ENCODE results near the gene TPBGL.
"Not testable (repeated sequence)": the region's sequence is repeated elsewhere in the genome, so short reads cannot be mapped to it uniquely, and the experiment has no call there.

The TPBGL gene

GRCh38 chr11:75271730-75272129, 31.2 kb downstream of the TPBGL start:
- DNase-seq (ENCODE audit: low read depth in 2 of 2): no peak

- no peak for DNase-seq (ENCODE audit: low read depth in 2 of 2)
Observed at GRCh38 chr11:75272391-75272790, 31.8 kb downstream of the TPBGL start.

GRCh38 chr11:75272821-75273301, 32.3 kb downstream of the TPBGL start:
- no peak for DNase-seq (ENCODE audit: low read depth in 2 of 2)

GRCh38 chr11:75273411-75274391, 33.1 kb downstream of the TPBGL start:
- no peak for DNase-seq (ENCODE audit: low read depth in 2 of 2)

- DNase-seq (ENCODE audit: low read depth in 2 of 2): not testable (repeated sequence)
Observed at GRCh38 chr11:75274716-75275115, 34.1 kb downstream of the TPBGL start.

GRCh38 chr11:75275581-75275980, 35.0 kb downstream of the TPBGL start:
- DNase-seq (ENCODE audit: low read depth in 2 of 2): peak; percentile 24

- DNase-seq (ENCODE audit: low read depth in 2 of 2): no peak
Observed at GRCh38 chr11:75276186-75276585, 35.6 kb downstream of the TPBGL start.

GRCh38 chr11:75276686-75277085, 36.1 kb downstream of the TPBGL start:
- no peak for DNase-seq (ENCODE audit: low read depth in 2 of 2)

- DNase-seq (ENCODE audit: low read depth in 2 of 2): no peak
Observed at GRCh38 chr11:75277211-75277805, 36.7 kb downstream of the TPBGL start.

- DNase-seq (ENCODE audit: low read depth in 2 of 2): no peak
Observed at GRCh38 chr11:75277991-75278790, 37.6 kb downstream of the TPBGL start.

GRCh38 chr11:75279273-75279672, 38.7 kb downstream of the TPBGL start:
- DNase-seq (ENCODE audit: low read depth in 2 of 2): no peak

- DNase-seq (ENCODE audit: low read depth in 2 of 2): peak; percentile 55 to 75
Observed at GRCh38 chr11:75280227-75280701, 39.7 kb downstream of the TPBGL start.

- no peak for DNase-seq (ENCODE audit: low read depth in 2 of 2)
Observed at GRCh38 chr11:75280770-75281468, 40.3 kb downstream of the TPBGL start.

- no peak for DNase-seq (ENCODE audit: low read depth in 2 of 2)
Observed at GRCh38 chr11:75281469-75282095, 41.0 kb downstream of the TPBGL start.

GRCh38 chr11:75283391-75283931, 42.9 kb downstream of the TPBGL start:
- DNase-seq (ENCODE audit: low read depth in 2 of 2): no peak

GRCh38 chr11:75285776-75286360, 45.3 kb downstream of the TPBGL start:
- DNase-seq (ENCODE audit: low read depth in 2 of 2): no peak

- DNase-seq (ENCODE audit: low read depth in 2 of 2): no peak
Observed at GRCh38 chr11:75286826-75287465, 46.4 kb downstream of the TPBGL start.

- DNase-seq (ENCODE audit: low read depth in 2 of 2): no peak
Observed at GRCh38 chr11:75287579-75287978, 47.0 kb downstream of the TPBGL start.

GRCh38 chr11:75289511-75289760, 48.9 kb downstream of the TPBGL start:
- no peak for DNase-seq (ENCODE audit: low read depth in 2 of 2)

- DNase-seq (ENCODE audit: low read depth in 2 of 2): no peak
Observed at GRCh38 chr11:75289919-75290318, 49.3 kb downstream of the TPBGL start.
